T-cell (primary cell): ENCODE results near the gene AMZ1. TPM values are rescaled to one million over a fixed set of nuclear protein-coding genes. Genes with fewer than 3 reads are reported as not detected.

Experiments used
- ATAC-seq, 4 experiments: fragments of 200-7000 bp in 3 of 4; fragments of 150-1000 bp in 1 of 4; cut with Tn5 transposase; replicated peaks in 1 of 4; 1 replicate in 3 of 4; 2 replicates in 1 of 4; pipeline ENCODE4 v1.10.0; 2021; ENCODE audit warnings: moderate library complexity in 3 of 4, mild to moderate bottlenecking in 2 of 4, moderate number of reproducible peaks in 1 of 4
- CTCF ChIA-PET, 2 donors: fragments of 300-600 bp; sonication (Branson Sonifier 250); formaldehyde crosslinking; loops; one replicate each; lab custom pipeline; 2022; ENCODE audit warnings: antibody characterized with exemption in 2 of 2; lab: Charles Lee
- POLR2A ChIA-PET, 2 donors: fragments of 300-600 bp; sonication (Branson Sonifier 250); formaldehyde crosslinking; loops; one replicate each; lab custom pipeline; 2022; ENCODE audit warnings: antibody characterized with exemption in 2 of 2; lab: Charles Lee
- DNase-seq, 35 experiments: peaks; one replicate each; pipeline versions ENCODE4 v3.0.0 to v3.0.0-alpha.2; 2013 to 2023
- H3K27ac ChIP-seq: one replicate; pipeline ENCODE4 v1.5.1; 2013; ENCODE audit warnings: low read length
- H3K27me3 ChIP-seq, 2 experiments: replicated peaks in 1 of 2; 1 replicate in 1 of 2; 2 replicates in 1 of 2; pipeline versions ENCODE4 v1.6.1 to v1.7.0; 2013; ENCODE audit warnings: low read length in 1 of 2, mixed read lengths in 1 of 2; ENCODE audit not compliant: control insufficient read depth in 2 of 2, insufficient read depth in 2 of 2; ENCODE audit errors: extremely low read depth in 1 of 2
- H3K36me3 ChIP-seq, 2 donors: 1 replicate in 1 of 2; 2 replicates in 1 of 2; pipeline versions ENCODE4 v1.6.1 to v1.7.0; 2013; ENCODE audit warnings: low read length in 1 of 2; ENCODE audit not compliant: control insufficient read depth in 2 of 2, insufficient read depth in 1 of 2; ENCODE audit errors: extremely low read depth in 1 of 2
- H3K4me1 ChIP-seq, 2 experiments: 1 replicate in 1 of 2; 2 replicates in 1 of 2; pipeline versions ENCODE4 v1.6.1 to v1.7.0; 2013; ENCODE audit warnings: low read length in 2 of 2, mixed read lengths in 1 of 2; ENCODE audit not compliant: insufficient read depth in 2 of 2, control insufficient read depth in 1 of 2; ENCODE audit errors: extremely low read depth in 1 of 2
- H3K4me3 ChIP-seq, 2 donors: 1 replicate in 1 of 2; 2 replicates in 1 of 2; pipeline versions ENCODE4 v1.5.1 to v1.7.0; 2013; ENCODE audit warnings: mild to moderate bottlenecking in 2 of 2, low read length in 1 of 2, moderate library complexity in 1 of 2; ENCODE audit not compliant: control insufficient read depth in 1 of 2; ENCODE audit errors: extremely low read depth in 1 of 2
- H3K9me3 ChIP-seq: 2 replicates; pipeline ENCODE4 v1.7.0; 2013
- H3K27ac Mint-ChIP-seq, 2 donors: one replicate each; pipeline ENCODE4 v1.8.0; 2020 to 2021; ENCODE audit warnings: mild to moderate bottlenecking in 2 of 2, mixed read lengths in 2 of 2
- H3K27me3 Mint-ChIP-seq, 2 donors: one replicate each; pipeline ENCODE4 v1.8.0; 2021 to 2022; ENCODE audit warnings: mixed read lengths in 2 of 2
- H3K36me3 Mint-ChIP-seq: one replicate; pipeline ENCODE4 v1.8.0; 2021; ENCODE audit warnings: mixed read lengths
- H3K4me1 Mint-ChIP-seq, 3 donors: one replicate each; pipeline ENCODE4 v1.8.0; 2020 to 2022; ENCODE audit warnings: mixed read lengths in 3 of 3, mild to moderate bottlenecking in 1 of 3
- H3K4me3 Mint-ChIP-seq, 3 donors: one replicate each; pipeline ENCODE4 v1.8.0; 2020 to 2022; ENCODE audit warnings: mild to moderate bottlenecking in 3 of 3, mixed read lengths in 3 of 3, moderate library complexity in 3 of 3
- H3K9me3 Mint-ChIP-seq, 3 donors: one replicate each; pipeline ENCODE4 v1.8.0; 2020 to 2022; ENCODE audit warnings: mixed read lengths in 3 of 3
- WGBS: methylation state at CpG from one replicate; pipeline ENCODE4 v1.1.5; 2013; ENCODE audit warnings: missing lambda C conversion rate; ENCODE audit not compliant: insufficient coverage; 5-methylcytosine and 5-hydroxymethylcytosine counted together
- total RNA-seq, 35 experiments: library from RNA in 6 of 35; stranded (reverse) in 6 of 35; fragments of 120-200 nt in 1 of 35; gene quantifications; one replicate each; pipeline versions ENCODE4 v1.2.1 to v1.2.4 and lab custom pipeline; 2013 to 2026

The AMZ1 gene
- total RNA-seq, 5 donors from 2014 or later (not counting 1 experiment from before 2014, with no cell fraction given), result 0.09 to 0.79 (median 0.30) TPM

DNA sequence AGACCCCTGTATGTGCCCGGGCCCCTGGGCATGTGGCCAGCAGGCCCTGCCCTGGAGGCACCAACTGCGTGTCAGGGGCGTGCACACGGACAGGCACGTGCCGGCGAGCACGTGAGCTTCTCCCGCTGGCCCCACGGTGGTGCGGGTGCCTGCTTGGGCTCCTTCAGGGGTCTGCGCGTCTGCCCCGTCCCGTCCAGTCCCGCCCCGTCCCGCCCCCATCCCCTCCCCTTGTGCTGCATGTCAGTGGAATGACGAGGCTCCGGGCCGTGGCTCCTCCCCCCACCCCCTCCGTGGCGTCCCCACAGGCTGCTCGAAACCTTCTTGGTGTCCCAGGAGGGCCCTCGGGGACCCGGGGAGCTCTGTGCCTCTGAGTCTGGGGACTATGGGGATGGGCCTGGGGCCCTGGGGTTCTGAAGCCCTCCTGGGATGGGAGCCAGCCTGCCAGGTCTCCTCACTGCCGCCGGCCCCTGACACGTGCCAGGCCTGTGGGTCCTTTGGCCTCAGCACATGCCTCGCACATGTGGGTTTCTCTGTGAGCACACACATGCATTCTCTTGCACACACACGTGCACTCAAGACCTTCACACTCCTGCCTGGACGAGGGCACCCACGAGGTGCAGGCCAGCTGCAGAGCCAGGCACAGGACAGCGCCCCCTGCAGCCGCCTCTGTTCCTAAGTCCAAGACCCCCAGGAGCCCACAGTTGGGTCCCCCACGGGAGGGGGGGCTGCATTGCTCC lies 27.5 kb upstream of the AMZ1 start:
- DNase-seq (no peak), ATAC-seq (no peak)
- no peaks in the 10 kb centered on the region for H3K4me1 ChIP-seq
- peaks cover 0 to 8% of the 10 kb centered on the region in 2 experiments for H3K27me3 ChIP-seq
- Mint-ChIP-seq H3K27me3 (no peaks in the 10 kb centered on the region), H3K4me3 (no peak overlapping the region), H3K9me3 (no peaks in the 10 kb centered on the region), H3K36me3 (peaks cover 4% of the 10 kb centered on the region), H3K4me1 (peaks cover 0 to 2% (median 0%) of the 10 kb centered on the region in 3 donors), H3K27ac (no peak overlapping the region)
- peaks cover 0 to 3% of the 10 kb centered on the region in 2 donors for H3K36me3 ChIP-seq
- POLR2A ChIA-PET, result no interaction called here
- no peaks in the 10 kb centered on the region for H3K9me3 ChIP-seq
- CTCF ChIA-PET, result no interaction called here
- H3K4me3 ChIP-seq, result no peak overlapping the region
- 90% methylated on average over 23 of the region's 36 CpGs for WGBS
- H3K27ac ChIP-seq, result no peak overlapping the region

DNA sequence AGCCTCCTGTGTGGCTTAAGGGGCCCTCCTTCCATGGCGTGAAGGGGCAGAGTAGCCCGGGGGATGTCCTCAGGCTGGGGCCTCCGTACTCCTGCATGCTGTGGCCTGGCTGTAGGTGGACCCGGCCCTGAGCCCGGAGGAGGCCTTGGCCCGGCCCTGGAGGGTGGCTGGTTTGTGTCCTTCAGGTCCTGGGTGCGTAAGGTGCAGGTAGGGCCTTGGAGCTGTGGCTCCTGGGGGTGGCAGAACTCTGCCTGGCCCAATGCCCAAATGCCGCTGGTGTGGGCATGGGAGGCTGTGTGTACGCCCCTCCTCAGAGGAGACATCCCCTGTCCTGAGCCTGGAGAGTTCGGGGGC lies 26.9 kb upstream of the AMZ1 start:
- H3K9me3 ChIP-seq, result no peaks in the 10 kb centered on the region
- Mint-ChIP-seq H3K36me3 (peaks cover 4% of the 10 kb centered on the region), H3K27ac (no peak overlapping the region), H3K9me3 (no peaks in the 10 kb centered on the region), H3K4me1 (peaks cover 0 to 2% (median 0%) of the 10 kb centered on the region in 3 donors), H3K27me3 (no peaks in the 10 kb centered on the region), H3K4me3 (no peak overlapping the region)
- H3K4me3 ChIP-seq, result no peak overlapping the region
- no peak for DNase-seq
- no peak for ATAC-seq
- no peak overlapping the region for H3K27ac ChIP-seq
- ChIA-PET POLR2A (no interaction called here), CTCF (no interaction called here)
- H3K4me1 ChIP-seq, result no peaks in the 10 kb centered on the region
- peaks cover 0 to 13% of the 10 kb centered on the region in 2 experiments for H3K27me3 ChIP-seq
- 87% methylated on average over 9 of the region's 10 CpGs for WGBS
- peaks cover 0 to 3% of the 10 kb centered on the region in 2 donors for H3K36me3 ChIP-seq

- Histone ChIP-seq H3K4me1 (no peaks in the 10 kb centered on the region), H3K27ac (no peak overlapping the region), H3K4me3 (no peak overlapping the region), H3K36me3 (peaks cover 0 to 3% of the 10 kb centered on the region in 2 donors), H3K27me3 (peaks cover 0 to 17% of the 10 kb centered on the region in 2 experiments), H3K9me3 (no peaks in the 10 kb centered on the region)
- 91% methylated on average over 42 of the region's 43 CpGs for WGBS
- Mint-ChIP-seq H3K36me3 (peaks cover 4% of the 10 kb centered on the region), H3K27ac (no peak overlapping the region), H3K4me3 (no peak overlapping the region), H3K4me1 (peaks cover 0 to 2% (median 0%) of the 10 kb centered on the region in 3 donors), H3K9me3 (no peaks in the 10 kb centered on the region), H3K27me3 (no peaks in the 10 kb centered on the region)
- ATAC-seq (no peak), DNase-seq (no peak)
- POLR2A ChIA-PET, result no interaction called here
- CTCF ChIA-PET, result no interaction called here
Measured at GRCh38 chr7:2661602-2662272, 26.3 kb upstream of the AMZ1 start.

- CTCF ChIA-PET, result no interaction called here
- H3K27me3 ChIP-seq, result peaks cover 0 to 24% of the 10 kb centered on the region in 2 experiments
- 90% methylated on average over 28 of the region's 33 CpGs for WGBS
- no peaks in the 10 kb centered on the region for H3K36me3 Mint-ChIP-seq
- POLR2A ChIA-PET, result no interaction called here
- H3K4me1 ChIP-seq, result no peaks in the 10 kb centered on the region
- H3K4me1 Mint-ChIP-seq, result peaks cover 0 to 2% (median 0%) of the 10 kb centered on the region in 3 donors
- no peaks in the 10 kb centered on the region for H3K9me3 Mint-ChIP-seq
- H3K4me3 ChIP-seq, result no peak overlapping the region
- H3K4me3 Mint-ChIP-seq, result no peak overlapping the region
- no peaks in the 10 kb centered on the region for H3K9me3 ChIP-seq
- peaks cover 0 to 1% of the 10 kb centered on the region in 2 donors for H3K36me3 ChIP-seq
- peaks cover 0 to 3% of the 10 kb centered on the region in 2 donors for H3K27me3 Mint-ChIP-seq
- no peak for DNase-seq
- ATAC-seq, result no peak
- H3K27ac Mint-ChIP-seq, result no peak overlapping the region
- no peak overlapping the region for H3K27ac ChIP-seq
Measured at GRCh38 chr7:2662273-2663120, 25.5 kb upstream of the AMZ1 start.

GRCh38 chr7:2663121-2663886 lies 24.7 kb upstream of the AMZ1 start:
- no peaks in the 10 kb centered on the region for H3K9me3 ChIP-seq
- WGBS, result 89% methylated on average over 25 of the region's 30 CpGs
- DNase-seq (no peak), ATAC-seq (no peak)
- no peaks in the 10 kb centered on the region for H3K36me3 ChIP-seq
- H3K9me3 Mint-ChIP-seq, result no peaks in the 10 kb centered on the region
- no peaks in the 10 kb centered on the region for H3K36me3 Mint-ChIP-seq
- H3K27me3 ChIP-seq, result peaks cover 0 to 29% of the 10 kb centered on the region in 2 experiments
- H3K4me3 ChIP-seq, result no peak overlapping the region
- CTCF ChIA-PET, result no interaction called here
- H3K27ac Mint-ChIP-seq, result no peak overlapping the region
- POLR2A ChIA-PET, result no interaction called here
- no peaks in the 10 kb centered on the region for H3K4me1 ChIP-seq
- no peak overlapping the region for H3K4me3 Mint-ChIP-seq
- peaks cover 0 to 2% (median 0%) of the 10 kb centered on the region in 3 donors for H3K4me1 Mint-ChIP-seq
- H3K27me3 Mint-ChIP-seq, result peaks cover 0 to 5% of the 10 kb centered on the region in 2 donors
- H3K27ac ChIP-seq, result no peak overlapping the region

DNA sequence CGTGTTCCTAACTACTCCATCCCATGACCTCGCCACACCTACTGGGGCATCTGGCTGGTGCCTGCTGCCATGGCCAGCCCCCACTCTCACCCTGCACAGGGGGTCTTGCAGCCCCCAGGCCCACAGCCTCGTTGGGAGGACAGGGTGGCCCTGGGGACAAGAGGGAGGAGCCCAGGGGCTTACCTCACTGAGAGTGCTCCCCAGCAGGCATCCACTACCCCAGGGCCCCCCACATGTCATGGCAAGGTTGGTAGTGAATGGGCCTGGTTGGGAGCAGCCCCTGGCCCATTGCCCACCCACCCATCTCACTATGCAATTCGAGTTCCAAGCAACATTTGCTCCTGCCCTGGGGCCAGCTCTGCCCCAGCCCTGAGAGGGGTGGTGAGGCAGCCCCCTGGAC lies 24.0 kb upstream of the AMZ1 start:
- Histone ChIP-seq H3K27me3 (peaks cover 0 to 32% of the 10 kb centered on the region in 2 experiments), H3K4me1 (no peaks in the 10 kb centered on the region), H3K4me3 (no peak overlapping the region), H3K9me3 (no peaks in the 10 kb centered on the region), H3K27ac (no peak overlapping the region), H3K36me3 (no peaks in the 10 kb centered on the region)
- no CpG with 5 or more reads among the region's 4 CpGs for WGBS
- DNase-seq (no peak), ATAC-seq (no peak)
- Mint-ChIP-seq H3K9me3 (no peaks in the 10 kb centered on the region), H3K4me1 (peaks cover 0 to 2% (median 0%) of the 10 kb centered on the region in 3 donors), H3K27me3 (peaks cover 0 to 5% of the 10 kb centered on the region in 2 donors), H3K27ac (no peak overlapping the region), H3K4me3 (no peak overlapping the region), H3K36me3 (no peaks in the 10 kb centered on the region)
- ChIA-PET CTCF (no interaction called here), POLR2A (no interaction called here)
